ENCODE measurements around the gene EYA4. TPM values are rescaled to one million over a fixed set of nuclear protein-coding genes. Genes with fewer than 3 reads are reported as not detected.

Gene EYA4
- total and polyA plus RNA-seq, 2 donors (not counting 3 experiments of a cell fraction or from before 2014, with no cell fraction given), result not detected

GRCh38 chr6:133201231-133201630, 39.9 kb upstream of the EYA4 start:
- CTCF ChIA-PET, result no interaction called here
- Histone ChIP-seq H3K4me3 (replicated peaks in 1 of 3; ENCODE audit: insufficient read depth in 1 of 3, low read depth in 1 of 3, low read length in 3 of 3) (no peak overlapping the region), H3K36me3 (ENCODE audit: control insufficient read depth in 2 of 2, extremely low read depth in 1 of 2, insufficient read depth in 2 of 2, low read length in 2 of 2) (no peaks in the 10 kb centered on the region), H3K9ac (replicated peaks; ENCODE audit: extremely low read depth, insufficient read depth, low read length) (no peak overlapping the region), H3K27ac (ENCODE audit: insufficient read depth, low read depth, low read length) (no peak overlapping the region), H3K9me1 (replicated peaks; ENCODE audit: control insufficient read depth, extremely low read depth, insufficient read depth, low read length) (no peaks in the 10 kb centered on the region), H4K20me1 (replicated peaks; ENCODE audit: control insufficient read depth, extremely low read depth, insufficient read depth, low read length) (no peaks in the 10 kb centered on the region), H3K4me2 (ENCODE audit: insufficient read depth, low read length) (no peak overlapping the region), H3K9me3 (replicated peaks; ENCODE audit: control insufficient read depth, insufficient read depth, low read length) (no peaks in the 10 kb centered on the region), H3K27me3 (ENCODE audit: control insufficient read depth in 2 of 2, insufficient read depth in 2 of 2, low read length in 2 of 2) (no peaks in the 10 kb centered on the region), H2AFZ (ENCODE audit: low read depth, low read length) (no peak overlapping the region), H3K4me1 (ENCODE audit: control insufficient read depth, extremely low read depth, insufficient read depth, low read length) (no peaks in the 10 kb centered on the region), H3K79me2 (ENCODE audit: control insufficient read depth, insufficient read depth, low read length) (no peaks in the 10 kb centered on the region)
- no TSS peak for BruUV-seq (replicated peaks)
- TF ChIP-seq MYC (IDR thresholded peaks at IDR 0.05; ENCODE audit: low read depth, low read length), result no peak
- TF ChIP-seq FOS (IDR thresholded peaks at IDR 0.05; ENCODE audit: borderline replicate concordance, insufficient read depth, low read length), result no peak
- TF ChIP-seq MAX (IDR thresholded peaks at IDR 0.05; ENCODE audit: insufficient read depth, insufficient read length), result no peak
- TF ChIP-seq EZH2 (IDR thresholded peaks at IDR 0.05; ENCODE audit: borderline replicate concordance, low read depth, low read length, severe bottlenecking), result no peak
- no peak for TF ChIP-seq POLR2A (IDR thresholded peaks at IDR 0.05; ENCODE audit: low read depth, low read length)
- no peak for TF ChIP-seq CTCF (IDR thresholded peaks at IDR 0.05; ENCODE audit: extremely low read depth in 1 of 2, insufficient read depth in 1 of 2, low read depth in 1 of 2, low read length in 2 of 2)
- no peak for TF ChIP-seq GATA2 (IDR thresholded peaks at IDR 0.05; ENCODE audit: insufficient read depth, insufficient read length, low read depth, low read length)
- intact Hi-C loops (cut with micrococcal nuclease), result no loop called here
- dilution Hi-C loops (cut with MboI; ENCODE audit: extremely low pct_ligation_motif_present, low sequenced_read_pairs), result no loop called here
- FAIRE-seq (no peak), DNase-seq (ENCODE audit: low read depth, low spot score) (no peak)
- POLR2A ChIA-PET, result no interaction called here
